Measurements from ENCODE around the gene ASAP3.

DNA sequence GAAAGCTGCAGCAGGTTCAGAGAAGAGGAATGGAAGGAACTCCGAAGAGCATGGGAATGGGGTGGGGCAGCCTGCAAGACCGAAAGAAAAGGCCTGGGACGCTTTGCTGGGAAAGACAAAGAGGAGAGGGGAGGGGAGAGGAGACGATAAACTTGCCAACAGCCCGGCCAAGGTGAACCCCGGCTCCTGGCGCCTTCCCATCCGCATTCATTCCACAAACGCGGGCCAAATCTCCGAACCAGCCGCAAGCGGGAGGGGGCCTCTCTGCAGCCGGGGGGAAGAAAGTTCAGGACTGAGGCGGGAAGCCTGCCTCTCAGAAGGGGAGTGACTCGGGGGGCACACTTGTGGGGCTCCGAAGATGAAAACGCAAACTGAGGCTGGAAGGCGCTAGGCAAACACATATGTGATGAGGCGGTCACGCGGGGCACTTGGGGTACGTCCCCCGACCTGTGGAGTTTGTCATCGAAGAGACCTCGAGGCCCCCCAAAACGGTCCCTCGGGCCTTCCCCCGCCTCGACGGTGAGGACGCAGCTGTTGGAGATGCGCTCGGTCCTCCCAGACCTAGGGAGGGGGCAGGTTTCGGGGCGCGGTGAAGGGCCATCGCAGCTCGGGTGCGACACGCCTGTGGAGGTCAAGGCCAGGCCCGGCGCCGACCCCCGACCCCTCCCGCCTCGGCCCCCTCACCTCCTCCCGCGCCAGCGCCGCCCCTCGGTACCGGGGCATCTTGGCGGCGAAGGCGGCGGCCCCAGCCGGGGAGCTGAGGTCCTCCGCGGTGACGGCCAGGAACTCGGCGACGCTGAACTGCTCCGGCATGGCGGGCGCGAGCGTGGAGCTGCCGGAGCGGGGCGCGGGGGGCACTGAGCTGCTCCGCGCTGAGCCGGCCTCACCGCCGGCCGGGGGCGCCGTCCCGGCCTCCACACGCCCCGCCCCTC lies at the start of gene ASAP3:
- TF ChIP-seq, protein P1, sequence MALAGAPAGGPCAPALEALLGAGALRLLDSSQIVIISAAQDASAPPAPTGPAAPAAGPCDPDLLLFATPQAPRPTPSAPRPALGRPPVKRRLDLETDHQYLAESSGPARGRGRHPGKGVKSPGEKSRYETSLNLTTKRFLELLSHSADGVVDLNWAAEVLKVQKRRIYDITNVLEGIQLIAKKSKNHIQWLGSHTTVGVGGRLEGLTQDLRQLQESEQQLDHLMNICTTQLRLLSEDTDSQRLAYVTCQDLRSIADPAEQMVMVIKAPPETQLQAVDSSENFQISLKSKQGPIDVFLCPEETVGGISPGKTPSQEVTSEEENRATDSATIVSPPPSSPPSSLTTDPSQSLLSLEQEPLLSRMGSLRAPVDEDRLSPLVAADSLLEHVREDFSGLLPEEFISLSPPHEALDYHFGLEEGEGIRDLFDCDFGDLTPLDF (CRISPR knock-in tag; IDR thresholded peaks at IDR 0.05): no peak
- TF ChIP-seq FOXP1 (CRISPR knock-in tag; IDR thresholded peaks at IDR 0.05; ENCODE audit: borderline replicate concordance) (no peak; the same call in 1 of the 2 replicates), ZNF317 (CRISPR knock-in tag; IDR thresholded peaks at IDR 0.05; ENCODE audit: borderline replicate concordance, low read depth) (no peak), ATF1 (CRISPR knock-in tag; IDR thresholded peaks at IDR 0.05) (no peak), KAT7 (CRISPR knock-in tag; IDR thresholded peaks at IDR 0.05; ENCODE audit: borderline replicate concordance) (0 out of 2 replicates have a peak, but pooled peaks have one; percentile 50), NFE2L1 (CRISPR knock-in tag; IDR thresholded peaks at IDR 0.05) (no peak), FOXK1 (CRISPR knock-in tag; IDR thresholded peaks at IDR 0.05) (0 out of 2 replicates have a peak, but pooled peaks have one; percentile 11), IRF2 (CRISPR knock-in tag; IDR thresholded peaks at IDR 0.05; ENCODE audit: borderline replicate concordance, low read depth) (no peak), ELF4 (CRISPR knock-in tag; IDR thresholded peaks at IDR 0.05; ENCODE audit: low read depth) (no peak), ZNF121 (CRISPR knock-in tag; IDR thresholded peaks at IDR 0.05) (0 out of 2 replicates have a peak, but pooled peaks have one; percentile 6), TEAD4 (CRISPR knock-in tag; IDR thresholded peaks at IDR 0.05) (no peak)
- TF ChIP-seq, protein P2, sequence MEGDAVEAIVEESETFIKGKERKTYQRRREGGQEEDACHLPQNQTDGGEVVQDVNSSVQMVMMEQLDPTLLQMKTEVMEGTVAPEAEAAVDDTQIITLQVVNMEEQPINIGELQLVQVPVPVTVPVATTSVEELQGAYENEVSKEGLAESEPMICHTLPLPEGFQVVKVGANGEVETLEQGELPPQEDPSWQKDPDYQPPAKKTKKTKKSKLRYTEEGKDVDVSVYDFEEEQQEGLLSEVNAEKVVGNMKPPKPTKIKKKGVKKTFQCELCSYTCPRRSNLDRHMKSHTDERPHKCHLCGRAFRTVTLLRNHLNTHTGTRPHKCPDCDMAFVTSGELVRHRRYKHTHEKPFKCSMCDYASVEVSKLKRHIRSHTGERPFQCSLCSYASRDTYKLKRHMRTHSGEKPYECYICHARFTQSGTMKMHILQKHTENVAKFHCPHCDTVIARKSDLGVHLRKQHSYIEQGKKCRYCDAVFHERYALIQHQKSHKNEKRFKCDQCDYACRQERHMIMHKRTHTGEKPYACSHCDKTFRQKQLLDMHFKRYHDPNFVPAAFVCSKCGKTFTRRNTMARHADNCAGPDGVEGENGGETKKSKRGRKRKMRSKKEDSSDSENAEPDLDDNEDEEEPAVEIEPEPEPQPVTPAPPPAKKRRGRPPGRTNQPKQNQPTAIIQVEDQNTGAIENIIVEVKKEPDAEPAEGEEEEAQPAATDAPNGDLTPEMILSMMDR (IDR thresholded peaks at IDR 0.05): no peak
- TF ChIP-seq, protein P3, sequence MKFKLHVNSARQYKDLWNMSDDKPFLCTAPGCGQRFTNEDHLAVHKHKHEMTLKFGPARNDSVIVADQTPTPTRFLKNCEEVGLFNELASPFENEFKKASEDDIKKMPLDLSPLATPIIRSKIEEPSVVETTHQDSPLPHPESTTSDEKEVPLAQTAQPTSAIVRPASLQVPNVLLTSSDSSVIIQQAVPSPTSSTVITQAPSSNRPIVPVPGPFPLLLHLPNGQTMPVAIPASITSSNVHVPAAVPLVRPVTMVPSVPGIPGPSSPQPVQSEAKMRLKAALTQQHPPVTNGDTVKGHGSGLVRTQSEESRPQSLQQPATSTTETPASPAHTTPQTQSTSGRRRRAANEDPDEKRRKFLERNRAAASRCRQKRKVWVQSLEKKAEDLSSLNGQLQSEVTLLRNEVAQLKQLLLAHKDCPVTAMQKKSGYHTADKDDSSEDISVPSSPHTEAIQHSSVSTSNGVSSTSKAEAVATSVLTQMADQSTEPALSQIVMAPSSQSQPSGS (CRISPR knock-in tag; IDR thresholded peaks at IDR 0.05; ENCODE audit: borderline replicate concordance, low read depth): no peak
- TF ChIP-seq, protein P4, sequence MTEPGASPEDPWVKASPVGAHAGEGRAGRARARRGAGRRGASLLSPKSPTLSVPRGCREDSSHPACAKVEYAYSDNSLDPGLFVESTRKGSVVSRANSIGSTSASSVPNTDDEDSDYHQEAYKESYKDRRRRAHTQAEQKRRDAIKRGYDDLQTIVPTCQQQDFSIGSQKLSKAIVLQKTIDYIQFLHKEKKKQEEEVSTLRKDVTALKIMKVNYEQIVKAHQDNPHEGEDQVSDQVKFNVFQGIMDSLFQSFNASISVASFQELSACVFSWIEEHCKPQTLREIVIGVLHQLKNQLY (CRISPR knock-in tag; IDR thresholded peaks at IDR 0.05): no peak

All from WTC11 (cell line).